PC-9 (cell line): ENCODE data around the gene OPN1LW.

Experiments used
- CTCF ChIP-seq: fragments of 200-600 bp; sonication (generic); conservative IDR thresholded peaks from 2 replicates; pipeline ENCODE4 v1.6.1; 2017; ENCODE audit warnings: mixed run types, antibody characterized with exemption, mild to moderate bottlenecking, moderate library complexity
- EZH2 ChIP-seq: fragments of 200-600 bp; sonication (generic); IDR thresholded peaks from 2 replicates; pipeline ENCODE4 v1.8.0; 2017; ENCODE audit warnings: antibody characterized with exemption, low read depth

GRCh38 chrX:154131955-154132354 lies 12.1 kb upstream of the OPN1LW start:
- TF ChIP-seq EZH2 (no peak), CTCF (no peak)
